ENCODE measurements around the gene FBXW9. TPM values are rescaled to one million over a fixed set of nuclear protein-coding genes. Genes with fewer than 3 reads are reported as not detected.
"Not testable (repeated sequence)": the region's sequence is repeated elsewhere in the genome, so short reads cannot be mapped to it uniquely, and the experiment has no call there.

The FBXW9 gene
- total RNA-seq, 1 experiment from 2014 or later = 15.4 TPM

DNA sequence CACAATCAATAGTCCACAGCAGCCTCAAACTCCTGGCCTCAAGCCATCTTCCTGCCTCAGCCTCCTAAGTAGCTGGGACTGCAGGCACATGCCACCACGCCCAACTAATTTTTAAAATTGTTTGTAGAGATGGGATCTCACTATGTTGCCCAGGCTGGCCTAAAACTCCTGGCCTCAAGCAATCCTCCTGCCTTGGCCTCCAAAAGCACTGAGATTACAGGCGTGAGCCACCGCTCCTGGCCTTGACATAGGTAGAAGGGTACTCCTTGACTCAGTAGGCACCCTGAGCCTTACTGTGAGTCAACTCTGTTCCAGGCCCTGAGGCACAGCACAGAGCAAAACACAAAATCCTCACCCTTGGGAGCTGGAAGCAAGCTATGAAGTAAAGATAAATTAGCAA is 19.5 kb upstream of the FBXW9 start:
- BruUV-seq (replicated peaks) = no TSS peak
- peaks cover 76% of the 10 kb centered on the region for H3K36me3 ChIP-seq (ENCODE audit: insufficient read depth, low read length, poor library complexity, severe bottlenecking)
- H3K9me3 ChIP-seq (ENCODE audit: low read depth, low read length, poor library complexity, severe bottlenecking) = no peaks in the 10 kb centered on the region
- intact Hi-C loops (cut with micrococcal nuclease; ENCODE audit: unreplicated experiment) = no loop called here
- H3K4me1 ChIP-seq (ENCODE audit: insufficient read depth, low read length, poor library complexity, severe bottlenecking) = peaks cover 5% of the 10 kb centered on the region
- ChIA-PET POLR2A (ENCODE audit: low non-redundant PET) (no interaction called here), CTCF (interaction anchor here (0.6 kb wide), 1 partner anchor 249 kb away, joined by 6 read pairs; no protein-coding TSS in a partner anchor)
- no peak for DNase-seq (ENCODE audit: low spot score)
- TF ChIP-seq, protein P1, sequence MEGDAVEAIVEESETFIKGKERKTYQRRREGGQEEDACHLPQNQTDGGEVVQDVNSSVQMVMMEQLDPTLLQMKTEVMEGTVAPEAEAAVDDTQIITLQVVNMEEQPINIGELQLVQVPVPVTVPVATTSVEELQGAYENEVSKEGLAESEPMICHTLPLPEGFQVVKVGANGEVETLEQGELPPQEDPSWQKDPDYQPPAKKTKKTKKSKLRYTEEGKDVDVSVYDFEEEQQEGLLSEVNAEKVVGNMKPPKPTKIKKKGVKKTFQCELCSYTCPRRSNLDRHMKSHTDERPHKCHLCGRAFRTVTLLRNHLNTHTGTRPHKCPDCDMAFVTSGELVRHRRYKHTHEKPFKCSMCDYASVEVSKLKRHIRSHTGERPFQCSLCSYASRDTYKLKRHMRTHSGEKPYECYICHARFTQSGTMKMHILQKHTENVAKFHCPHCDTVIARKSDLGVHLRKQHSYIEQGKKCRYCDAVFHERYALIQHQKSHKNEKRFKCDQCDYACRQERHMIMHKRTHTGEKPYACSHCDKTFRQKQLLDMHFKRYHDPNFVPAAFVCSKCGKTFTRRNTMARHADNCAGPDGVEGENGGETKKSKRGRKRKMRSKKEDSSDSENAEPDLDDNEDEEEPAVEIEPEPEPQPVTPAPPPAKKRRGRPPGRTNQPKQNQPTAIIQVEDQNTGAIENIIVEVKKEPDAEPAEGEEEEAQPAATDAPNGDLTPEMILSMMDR (conservative IDR thresholded peaks at IDR 0.05; ENCODE audit: low read depth, low read length) = no peak
- TF ChIP-seq EZH2 (IDR thresholded peaks at IDR 0.05; ENCODE audit: borderline replicate concordance, low read depth, low read length, poor library complexity, severe bottlenecking) = no peak
- H3K4me3 ChIP-seq (ENCODE audit: low read depth, low read length, poor library complexity, severe bottlenecking) = no peak overlapping the region
- no peaks in the 10 kb centered on the region for H3K27me3 ChIP-seq (replicated peaks; ENCODE audit: insufficient read depth, low read depth, low read length, poor library complexity)
- H3K27ac ChIP-seq (ENCODE audit: low read depth, low read length, poor library complexity, severe bottlenecking) = no peak overlapping the region

DNA sequence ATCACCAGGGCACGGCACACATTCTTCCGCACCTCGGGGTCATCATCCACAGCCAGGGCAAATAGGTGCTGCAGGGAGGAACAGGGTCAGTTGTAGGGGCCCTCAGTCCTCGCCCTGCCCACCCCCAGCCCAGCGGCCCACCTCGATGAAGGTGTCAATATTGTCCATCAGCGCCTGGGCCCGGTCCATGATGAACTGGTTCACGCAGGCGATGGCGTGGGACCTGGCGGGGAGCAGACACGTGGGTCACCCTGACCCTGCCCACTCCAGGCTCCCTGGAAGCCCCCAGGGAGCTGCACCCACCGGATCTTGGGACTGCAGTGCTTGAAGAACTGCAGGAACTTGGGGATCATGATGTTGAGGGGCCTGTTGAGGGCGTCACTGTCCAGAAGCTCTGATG is 18.7 kb upstream of the FBXW9 start:
- H3K27me3 ChIP-seq (replicated peaks; ENCODE audit: insufficient read depth, low read depth, low read length, poor library complexity) = no peaks in the 10 kb centered on the region
- ChIA-PET POLR2A (ENCODE audit: low non-redundant PET) (no interaction called here), CTCF (no interaction called here)
- peaks cover 85% of the 10 kb centered on the region for H3K36me3 ChIP-seq (ENCODE audit: insufficient read depth, low read length, poor library complexity, severe bottlenecking)
- no peak for DNase-seq (ENCODE audit: low spot score)
- no TSS peak for BruUV-seq (replicated peaks)
- no peaks in the 10 kb centered on the region for H3K9me3 ChIP-seq (ENCODE audit: low read depth, low read length, poor library complexity, severe bottlenecking)
- H3K27ac ChIP-seq (ENCODE audit: low read depth, low read length, poor library complexity, severe bottlenecking) = no peak overlapping the region
- H3K4me1 ChIP-seq (ENCODE audit: insufficient read depth, low read length, poor library complexity, severe bottlenecking) = peaks cover under 1% of the 10 kb centered on the region
- no peak overlapping the region for H3K4me3 ChIP-seq (ENCODE audit: low read depth, low read length, poor library complexity, severe bottlenecking)
- intact Hi-C loops (cut with micrococcal nuclease; ENCODE audit: unreplicated experiment) = no loop called here
- no peak for TF ChIP-seq EZH2 (IDR thresholded peaks at IDR 0.05; ENCODE audit: borderline replicate concordance, low read depth, low read length, poor library complexity, severe bottlenecking)
- TF ChIP-seq, protein P1 (conservative IDR thresholded peaks at IDR 0.05; ENCODE audit: low read depth, low read length) = no peak

DNA sequence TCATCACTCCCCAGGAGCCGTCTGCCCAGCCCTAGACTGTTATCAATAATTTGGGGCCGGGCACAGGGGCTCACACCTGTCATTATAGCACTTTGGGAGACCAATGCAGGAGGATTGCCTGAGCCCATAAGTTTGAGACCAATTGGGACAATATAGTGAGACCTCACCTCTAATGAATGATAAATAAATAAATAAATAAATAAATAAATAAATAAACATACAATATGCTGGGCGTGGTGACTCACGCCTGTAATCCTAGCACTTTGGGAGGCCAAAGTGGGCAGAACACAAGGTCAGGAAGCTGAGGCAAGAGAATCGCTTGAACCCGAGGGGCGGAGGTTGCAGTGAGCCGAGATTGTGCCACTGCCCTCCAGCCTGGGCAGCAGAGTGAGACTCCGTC is 16.9 kb upstream of the FBXW9 start:
- H3K36me3 ChIP-seq (ENCODE audit: insufficient read depth, low read length, poor library complexity, severe bottlenecking) = peaks cover 85% of the 10 kb centered on the region
- CTCF ChIA-PET; H3K4me1 ChIP-seq (ENCODE audit: insufficient read depth, low read length, poor library complexity, severe bottlenecking); intact Hi-C loops (cut with micrococcal nuclease; ENCODE audit: unreplicated experiment); POLR2A ChIA-PET (ENCODE audit: low non-redundant PET); BruUV-seq (replicated peaks); H3K27me3 ChIP-seq (replicated peaks; ENCODE audit: insufficient read depth, low read depth, low read length, poor library complexity); H3K27ac ChIP-seq (ENCODE audit: low read depth, low read length, poor library complexity, severe bottlenecking); DNase-seq (ENCODE audit: low spot score); H3K9me3 ChIP-seq (ENCODE audit: low read depth, low read length, poor library complexity, severe bottlenecking); H3K4me3 ChIP-seq (ENCODE audit: low read depth, low read length, poor library complexity, severe bottlenecking): not testable (repeated sequence)

DNA sequence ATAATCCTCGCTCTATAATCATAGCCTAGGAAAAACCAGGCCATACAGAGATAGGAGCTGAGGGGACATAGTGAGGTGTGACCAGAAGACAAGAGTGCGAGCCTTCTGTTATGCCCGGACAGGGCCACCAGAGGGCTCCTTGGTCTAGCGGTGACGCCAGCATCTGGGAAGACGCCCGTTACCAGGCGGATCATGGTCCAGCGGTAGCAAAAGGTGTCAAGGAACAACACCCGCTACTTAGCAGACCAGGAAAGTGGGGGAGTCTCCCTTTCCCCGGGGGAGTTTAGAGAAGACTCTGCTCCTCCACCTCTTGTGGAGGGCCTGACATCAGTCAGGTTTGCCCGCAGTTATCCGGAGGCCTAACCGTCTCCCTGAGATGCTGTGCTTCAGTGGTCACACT is 15.6 kb upstream of the FBXW9 start:
- DNase-seq (ENCODE audit: low spot score); POLR2A ChIA-PET (ENCODE audit: low non-redundant PET); H3K9me3 ChIP-seq (ENCODE audit: low read depth, low read length, poor library complexity, severe bottlenecking); BruUV-seq (replicated peaks); H3K4me3 ChIP-seq (ENCODE audit: low read depth, low read length, poor library complexity, severe bottlenecking); H3K4me1 ChIP-seq (ENCODE audit: insufficient read depth, low read length, poor library complexity, severe bottlenecking); CTCF ChIA-PET; H3K27me3 ChIP-seq (replicated peaks; ENCODE audit: insufficient read depth, low read depth, low read length, poor library complexity); intact Hi-C loops (cut with micrococcal nuclease; ENCODE audit: unreplicated experiment); H3K27ac ChIP-seq (ENCODE audit: low read depth, low read length, poor library complexity, severe bottlenecking): not testable (repeated sequence)
- TF ChIP-seq, protein P1 (conservative IDR thresholded peaks at IDR 0.05; ENCODE audit: low read depth, low read length) = 0 out of 2 replicates have a peak, but pooled peaks have one; percentile 25
- peaks cover 88% of the 10 kb centered on the region for H3K36me3 ChIP-seq (ENCODE audit: insufficient read depth, low read length, poor library complexity, severe bottlenecking)
